Stimulated activated CD8-positive, alpha-beta memory T cell treated with anti-CD3 and anti-CD28 coated beads, Interleukin-4, amount 100 ng/mL, for 1 hour (primary cell): ENCODE data around the gene DISP2.

ENCODE experiments used
- DNase-seq, 2 donors: peaks; one replicate each; pipeline ENCODE4 v3.0.0-alpha.2; 2020; ENCODE audit warnings: low read depth in 2 of 2, low spot score in 1 of 2

The DISP2 gene

DNA sequence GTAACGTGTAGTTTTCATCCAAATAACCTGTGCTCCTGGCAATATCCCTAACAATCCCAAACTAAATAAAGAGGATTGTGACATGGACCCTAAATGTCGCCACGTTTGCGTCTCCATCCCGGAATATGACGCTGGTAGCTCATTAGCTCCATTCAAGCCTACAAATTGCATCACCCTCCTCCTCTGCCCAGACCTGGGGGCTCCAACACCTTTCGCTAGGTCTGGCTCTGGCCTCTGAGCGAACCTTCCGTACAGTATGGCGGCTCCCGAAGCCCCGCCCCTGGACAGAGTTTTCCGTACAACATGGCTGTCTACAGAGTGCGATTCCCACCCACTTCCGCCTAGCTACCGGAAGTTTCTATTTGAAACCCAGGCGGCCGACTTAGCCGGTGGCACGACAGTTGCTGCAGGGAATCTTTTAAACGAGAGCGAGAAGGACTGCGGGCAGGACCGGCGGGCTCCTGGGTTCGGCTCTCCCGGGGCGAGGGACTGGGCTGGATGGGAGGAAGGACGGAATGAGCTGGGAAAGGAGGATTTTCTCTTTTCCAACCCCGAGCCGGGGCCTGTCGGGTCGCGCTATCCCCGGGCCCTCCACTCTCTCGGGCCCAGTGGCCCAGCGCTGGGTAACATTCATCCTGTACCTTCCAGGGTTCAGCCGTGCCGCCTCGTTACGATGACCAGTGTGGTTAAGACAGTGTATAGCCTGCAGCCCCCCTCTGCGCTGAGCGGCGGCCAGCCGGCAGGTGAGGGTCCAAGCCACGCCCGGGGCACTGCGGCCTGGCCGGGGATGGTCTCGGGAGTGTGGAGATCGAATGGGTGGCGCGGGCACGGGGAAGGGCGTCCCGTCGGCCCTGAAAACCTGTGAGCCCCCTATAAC lies 24.8 kb downstream of the DISP2 start, which contains the start of gene KNSTRN:
Gene KNSTRN, plus strand, starts transcription at position 142 of the 877 bp plus-strand sequence. Its CDS starts 115 bp downstream, at position 257.
- peak; percentile 79 to 85 for DNase-seq

DNA sequence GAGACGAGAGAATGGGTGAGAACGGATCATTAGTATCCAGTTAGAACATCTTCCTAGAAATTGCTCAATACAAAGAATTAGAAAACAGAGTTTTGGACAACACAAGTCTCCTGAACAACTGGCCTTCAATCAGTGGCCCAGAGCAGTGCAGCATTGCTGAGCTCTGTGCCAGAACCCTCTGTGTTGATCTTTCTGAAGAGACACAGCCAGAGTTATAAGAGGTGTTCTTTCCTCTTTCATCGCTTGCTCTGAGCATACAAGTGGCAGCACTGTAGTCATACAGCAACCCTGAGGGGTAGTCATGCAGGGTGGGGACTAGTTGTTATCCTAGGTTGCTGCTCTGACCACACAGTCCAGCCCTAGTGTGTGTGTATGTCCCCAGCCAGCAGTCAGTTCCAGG lies 28.5 kb downstream of the DISP2 start:
- no peak for DNase-seq

- DNase-seq: no peak
These were observed 31.2 kb downstream of the DISP2 start for GRCh38 chr15:40388941-40389823.

DNA sequence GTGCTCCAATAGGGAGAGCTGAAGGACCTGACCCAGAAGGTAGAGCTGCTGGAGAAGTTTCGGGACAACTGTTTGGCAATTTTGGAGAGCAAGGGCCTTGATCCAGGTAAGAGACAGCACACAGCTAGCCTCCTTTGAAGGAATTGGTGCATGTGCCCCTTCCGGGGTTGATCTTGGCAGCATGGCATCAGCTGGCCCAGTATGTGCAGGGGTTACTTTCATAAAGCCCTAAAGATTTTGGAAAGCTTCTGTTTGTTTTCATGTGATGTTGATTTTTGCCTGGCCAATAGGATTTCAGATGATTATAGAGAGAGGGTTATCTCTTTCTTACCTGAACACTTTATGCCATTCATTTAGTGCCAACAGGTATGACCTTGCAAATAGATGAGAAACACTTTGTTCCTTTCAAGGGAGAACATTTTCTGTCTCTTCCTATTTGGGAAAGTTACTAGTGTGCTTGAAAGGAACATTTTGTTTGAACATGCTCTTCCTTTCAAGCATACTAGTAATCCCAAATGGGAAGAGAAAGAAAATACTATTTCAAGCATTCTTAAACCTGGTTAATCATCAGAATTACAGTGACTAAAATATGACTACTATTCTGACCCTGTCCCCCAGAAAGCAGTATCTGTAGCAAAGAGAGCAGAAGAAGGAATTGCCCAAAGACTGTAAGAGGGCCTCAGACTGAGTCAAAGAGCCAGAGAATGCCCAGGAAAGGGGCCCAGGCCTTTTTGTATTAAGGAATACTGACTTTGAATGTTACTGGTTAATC lies 32.0 kb downstream of the DISP2 start:
- DNase-seq: no peak

DNA sequence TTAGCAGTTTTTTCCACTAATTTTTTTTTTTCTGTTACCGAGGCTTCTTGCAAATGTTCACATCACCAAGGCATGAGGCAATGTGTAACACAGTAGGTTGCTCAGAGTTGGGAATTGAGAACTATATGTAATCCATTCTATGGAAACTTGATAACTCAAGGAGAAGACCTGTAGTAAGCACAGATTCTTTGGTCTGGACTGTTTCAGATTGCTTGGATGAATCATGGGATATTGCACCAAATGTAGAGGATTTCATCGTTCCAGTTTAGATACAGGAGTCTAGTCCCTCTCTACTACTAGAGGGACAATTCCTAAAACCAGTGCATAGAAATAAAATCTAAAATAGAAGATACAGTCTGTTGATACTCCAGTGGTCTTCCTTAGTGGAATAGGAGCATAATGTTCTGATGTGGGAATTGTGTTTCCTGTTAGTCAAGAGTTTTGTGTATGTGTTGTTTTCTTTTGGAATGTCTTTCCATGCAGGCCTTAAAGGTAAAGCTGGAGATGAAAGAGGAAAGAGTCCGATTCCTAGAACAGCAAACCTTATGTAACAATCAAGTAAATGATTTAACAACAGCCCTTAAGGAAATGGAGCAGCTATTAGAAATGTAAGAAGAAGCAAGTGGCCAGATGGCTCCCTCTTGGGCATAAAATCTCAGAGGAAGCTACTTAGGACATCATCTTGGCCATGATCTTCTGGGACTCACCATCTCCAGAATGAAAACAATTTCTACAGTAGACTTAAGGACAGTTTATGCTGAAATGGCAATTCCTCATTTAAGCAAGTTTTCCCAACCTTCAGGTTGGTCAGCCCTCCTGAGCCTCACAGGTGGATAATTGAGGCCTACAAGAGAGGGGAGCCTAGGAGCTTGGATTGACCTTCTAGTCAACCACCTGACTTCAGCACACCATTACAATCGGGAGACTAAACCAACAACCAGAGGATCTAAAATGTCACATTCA lies 35.2 kb downstream of the DISP2 start:
- DNase-seq: no peak

- DNase-seq: no peak
These were observed 39.8 kb downstream of the DISP2 start for GRCh38 chr15:40397688-40398412.

GRCh38 chr15:40398413-40398873 lies 40.4 kb downstream of the DISP2 start:
- DNase-seq: no peak

DNA sequence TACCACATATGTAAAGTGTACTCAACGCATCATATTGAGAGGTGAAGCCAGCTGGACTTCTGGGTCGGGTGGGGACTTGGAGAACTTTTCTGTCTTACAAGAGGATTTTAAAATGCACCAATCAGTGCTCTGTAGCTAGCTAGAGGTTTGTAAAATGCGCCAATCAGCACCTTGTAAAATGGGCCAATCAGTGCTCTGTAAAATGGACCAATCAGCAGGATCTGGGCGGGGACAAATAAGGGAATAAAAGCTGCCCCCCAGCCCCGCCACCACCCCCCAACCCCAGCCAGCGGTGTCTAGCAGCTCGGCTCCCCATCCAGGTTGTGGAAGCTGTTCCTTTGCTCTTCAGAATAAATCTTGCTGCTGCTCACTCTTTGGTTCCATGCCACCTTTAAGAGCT lies 41.4 kb downstream of the DISP2 start:
- DNase-seq: no peak

DNA sequence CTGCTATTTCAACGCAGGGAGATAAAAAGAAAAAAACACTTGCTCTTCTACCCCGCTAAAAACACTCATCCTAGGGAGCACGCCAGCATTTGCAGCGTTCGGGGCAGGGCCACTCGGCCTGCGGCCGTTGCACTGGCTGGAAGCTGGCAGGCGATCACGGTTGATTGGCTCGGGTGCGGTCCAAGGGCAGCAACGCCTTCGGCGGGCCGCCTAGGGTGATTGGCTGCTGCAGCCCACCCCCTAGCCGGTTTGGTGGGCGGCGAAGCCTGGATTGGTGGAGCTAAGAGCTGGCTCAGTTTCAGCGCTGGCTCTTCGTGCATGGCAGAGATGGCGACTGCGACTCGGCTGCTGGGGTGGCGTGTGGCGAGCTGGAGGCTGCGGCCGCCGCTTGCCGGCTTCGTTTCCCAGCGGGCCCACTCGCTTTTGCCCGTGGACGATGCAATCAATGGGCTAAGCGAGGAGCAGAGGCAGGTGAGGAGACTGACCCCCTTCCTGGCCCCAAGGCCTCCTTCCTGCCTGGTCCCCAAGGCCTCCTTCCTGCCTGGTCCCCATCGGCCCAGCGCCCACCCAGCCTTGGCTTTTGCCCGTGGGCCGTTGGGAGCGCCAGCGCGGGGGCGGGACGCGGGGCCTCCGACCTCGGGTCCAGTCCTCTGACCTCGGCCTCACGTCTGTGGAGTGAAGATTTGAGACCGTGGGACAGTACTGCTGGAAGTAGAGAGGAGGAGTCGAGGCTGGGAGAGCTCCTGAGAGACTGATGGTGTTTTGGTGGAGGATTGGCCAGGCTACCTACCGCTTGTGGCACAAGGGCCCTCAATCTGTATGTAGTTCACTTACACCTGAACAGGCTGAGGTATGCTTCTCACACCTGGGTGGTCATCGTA lies 47.7 kb downstream of the DISP2 start, which contains the start of gene IVD:
Gene IVD, plus strand, starts transcription at position 295 of the 881 bp plus-strand sequence. Its CDS starts 33 bp downstream, at position 328.
- DNase-seq: peak; percentile 79 to 81

DNA sequence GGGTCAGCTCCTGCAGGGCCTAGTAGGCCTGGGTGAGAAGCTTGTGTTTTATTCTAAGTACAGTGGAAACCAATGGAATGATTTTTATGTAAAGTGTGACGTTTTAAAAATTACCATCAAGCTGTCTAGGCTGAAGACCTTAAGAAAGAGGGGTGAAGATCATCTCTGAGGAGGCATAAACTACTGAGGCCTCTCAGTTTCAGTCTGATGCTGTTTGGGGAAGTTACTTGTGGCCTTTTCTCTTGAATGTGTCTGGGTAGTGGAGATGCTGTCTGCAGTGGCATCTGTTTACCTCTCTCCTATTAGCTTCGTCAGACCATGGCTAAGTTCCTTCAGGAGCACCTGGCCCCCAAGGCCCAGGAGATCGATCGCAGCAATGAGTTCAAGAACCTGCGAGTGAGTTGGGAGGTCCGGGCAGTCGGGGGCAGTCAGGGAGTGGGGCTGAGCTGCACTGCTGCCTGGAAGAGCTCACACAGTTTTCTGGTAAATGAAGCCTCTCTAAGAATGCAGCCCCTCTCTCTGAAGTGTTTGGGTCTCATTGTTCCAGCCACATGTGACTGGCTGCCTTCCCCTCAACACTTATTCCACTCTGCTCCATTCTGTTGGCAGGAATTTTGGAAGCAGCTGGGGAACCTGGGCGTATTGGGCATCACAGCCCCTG lies 49.4 kb downstream of the DISP2 start:
- no peak for DNase-seq

DNA sequence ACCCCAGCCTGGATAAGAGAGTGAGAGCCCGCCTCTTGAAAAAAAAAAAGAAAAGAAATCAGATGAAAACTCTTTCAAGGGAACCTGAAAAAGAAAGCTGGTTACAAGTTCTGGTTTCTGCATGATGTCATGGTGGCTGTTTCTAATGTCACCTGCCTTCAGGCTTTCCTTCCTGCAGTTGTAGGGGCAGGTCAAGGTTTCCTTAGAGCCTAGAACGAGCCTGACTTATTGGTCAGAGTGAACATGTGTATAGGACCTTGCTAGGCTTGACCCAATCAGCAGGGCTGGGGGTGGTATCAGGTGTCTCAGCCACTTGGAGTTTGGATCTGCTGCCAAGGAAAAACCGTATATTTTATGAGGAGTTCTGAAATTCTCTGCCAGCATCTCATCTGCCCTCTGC lies 51.3 kb downstream of the DISP2 start:
- no peak for DNase-seq

DNA sequence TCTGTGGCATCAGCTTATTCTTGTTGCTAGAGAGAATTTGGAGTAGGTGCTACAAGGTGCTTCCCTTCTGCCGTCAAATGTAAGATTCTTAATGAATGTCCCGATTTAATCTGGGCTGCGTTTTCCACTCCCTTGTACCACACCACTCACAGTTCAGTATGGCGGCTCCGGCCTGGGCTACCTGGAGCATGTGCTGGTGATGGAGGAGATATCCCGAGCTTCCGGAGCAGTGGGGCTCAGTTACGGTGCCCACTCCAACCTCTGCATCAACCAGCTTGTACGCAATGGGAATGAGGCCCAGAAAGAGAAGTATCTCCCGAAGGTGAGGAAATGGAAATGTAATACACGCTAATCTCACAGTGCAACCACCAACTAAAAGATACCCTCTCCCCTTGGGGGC lies 52.5 kb downstream of the DISP2 start:
- no peak for DNase-seq

- no peak for DNase-seq
These were observed 54.2 kb downstream of the DISP2 start for GRCh38 chr15:40412095-40412759.

DNA sequence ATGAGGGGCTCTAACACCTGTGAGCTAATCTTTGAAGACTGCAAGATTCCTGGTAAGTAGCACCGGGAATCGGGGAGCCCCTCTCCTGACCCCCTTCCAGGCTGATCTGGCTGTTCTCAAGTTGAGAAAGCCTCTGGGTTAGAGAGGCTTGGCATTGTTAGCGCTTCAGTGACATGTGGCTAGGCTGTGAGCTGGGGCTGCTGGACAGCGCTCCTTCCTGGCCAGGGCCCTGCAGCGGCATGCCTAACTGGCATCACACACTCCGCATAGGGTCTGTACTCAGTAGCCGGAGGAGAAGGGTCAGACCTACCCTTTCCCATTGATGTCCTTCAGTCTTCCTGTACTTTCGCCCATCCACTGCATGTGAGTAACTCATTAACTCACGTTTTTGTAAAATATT lies 55.0 kb downstream of the DISP2 start:
- DNase-seq: no peak

DNA sequence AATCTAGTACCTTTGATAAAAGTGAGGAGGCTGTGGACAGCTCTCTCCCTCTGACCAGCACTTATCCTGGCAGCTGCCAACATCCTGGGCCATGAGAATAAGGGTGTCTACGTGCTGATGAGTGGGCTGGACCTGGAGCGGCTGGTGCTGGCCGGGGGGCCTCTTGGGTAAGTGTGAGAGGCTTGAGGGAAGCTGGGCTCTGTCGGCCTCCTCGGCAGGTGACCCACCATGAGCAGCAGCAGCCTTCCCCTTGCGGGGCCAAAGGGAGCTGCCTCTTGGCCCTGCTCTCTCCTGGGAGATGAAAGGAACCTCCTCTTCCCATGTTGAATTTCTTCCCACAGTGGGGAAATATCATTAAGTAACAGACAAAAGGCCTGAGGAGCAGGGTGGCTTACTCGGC lies 56.8 kb downstream of the DISP2 start:
- no peak for DNase-seq

DNA sequence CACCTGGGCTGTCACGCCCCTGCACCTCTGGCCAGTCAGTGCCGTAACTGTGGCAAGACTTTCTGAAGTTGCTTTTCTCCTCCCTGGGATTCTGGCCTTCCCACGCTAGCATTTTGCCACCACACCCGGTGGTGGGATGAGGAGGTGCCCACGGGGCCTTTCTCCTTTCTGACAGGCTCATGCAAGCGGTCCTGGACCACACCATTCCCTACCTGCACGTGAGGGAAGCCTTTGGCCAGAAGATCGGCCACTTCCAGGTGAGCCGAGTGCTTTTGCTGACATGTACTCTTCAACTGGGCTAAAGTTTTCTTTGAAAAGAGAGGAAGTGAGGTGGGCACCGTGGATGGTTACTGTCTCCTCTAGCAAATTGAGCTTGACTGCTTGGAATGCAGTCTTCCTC lies 57.2 kb downstream of the DISP2 start:
- no peak for DNase-seq

DNA sequence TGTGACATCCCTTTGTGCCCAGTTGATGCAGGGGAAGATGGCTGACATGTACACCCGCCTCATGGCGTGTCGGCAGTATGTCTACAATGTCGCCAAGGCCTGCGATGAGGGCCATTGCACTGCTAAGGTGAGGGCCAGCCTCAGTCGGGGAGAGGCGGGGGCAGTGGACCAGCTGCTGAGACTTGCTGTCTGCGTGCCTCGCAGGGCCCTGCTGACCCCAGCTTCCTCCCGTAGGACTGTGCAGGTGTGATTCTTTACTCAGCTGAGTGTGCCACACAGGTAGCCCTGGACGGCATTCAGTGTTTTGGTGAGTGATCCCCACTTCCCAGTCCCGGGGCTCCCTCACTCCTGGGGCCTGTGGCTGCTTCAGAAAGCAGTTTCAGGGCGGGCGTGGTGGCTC lies 58.0 kb downstream of the DISP2 start:
- DNase-seq: no peak
